Panc1 (cell line): ENCODE results near the gene ELK4. TPM values are rescaled to one million over a fixed set of nuclear protein-coding genes. Genes with fewer than 3 reads are reported as not detected.

ENCODE experiments used
- ATAC-seq: fragments of 200-7000 bp; cut with Tn5 transposase; 2 replicates; pipeline ENCODE4 v1.9.1; 2020; ENCODE audit warnings: mild to moderate bottlenecking, moderate library complexity
- BruUV-seq: library from RNA; stranded (reverse); fragments of 400-500 nt; replicated peaks from 2 replicates; lab custom pipeline; 2021; lab: Mats Ljungman, UMichigan
- CTCF ChIA-PET: fragments of 300-600 bp; sonication (Branson Sonifier 250); formaldehyde crosslinking; loops from one replicate; lab custom pipeline; 2022; ENCODE audit warnings: antibody characterized with exemption; lab: Charles Lee
- POLR2A ChIA-PET: fragments of 300-600 bp; sonication (Branson Sonifier 250); formaldehyde crosslinking; loops from one replicate; lab custom pipeline; 2022; ENCODE audit warnings: antibody characterized with exemption; lab: Charles Lee
- DNase-seq: peaks from one replicate; pipeline ENCODE4 v3.0.0-alpha.2; 2010; ENCODE audit warnings: low read depth, low spot score
- H3K27ac ChIP-seq: 2 replicates; pipeline ENCODE4 v1.5.1; 2011; ENCODE audit warnings: mild to moderate bottlenecking, low read length, inconsistent platforms
- H3K27me3 ChIP-seq: fragments of 200-500 bp; sonication (Bioruptor generic); 2 replicates; pipeline ENCODE4 v1.6.0; 2014; ENCODE audit warnings: low read length, inconsistent platforms; ENCODE audit not compliant: control insufficient read depth, insufficient read depth
- H3K36me3 ChIP-seq: fragments of 200-500 bp; sonication (Bioruptor generic); 2 replicates; pipeline ENCODE4 v1.5.1; 2014; ENCODE audit warnings: inconsistent platforms, mild to moderate bottlenecking, low read length, moderate library complexity; ENCODE audit not compliant: control insufficient read depth, insufficient read depth
- H3K4me1 ChIP-seq: 2 replicates; pipeline ENCODE4 v1.5.1; 2011; ENCODE audit warnings: inconsistent platforms, mild to moderate bottlenecking, low read length, moderate library complexity; ENCODE audit not compliant: control insufficient read depth, insufficient read depth
- H3K4me3 ChIP-seq, 2 experiments: 2 replicates each; pipeline ENCODE4 v1.5.1; 2011 to 2012; ENCODE audit warnings: low read depth in 2 of 2, low read length in 2 of 2, mild to moderate bottlenecking in 2 of 2, inconsistent platforms in 1 of 2, moderate library complexity in 1 of 2
- H3K9me3 ChIP-seq: fragments of 200-500 bp; sonication (Bioruptor generic); 2 replicates; pipeline ENCODE4 v1.5.1; 2014; ENCODE audit warnings: low read depth, mild to moderate bottlenecking, inconsistent platforms, low read length, moderate library complexity; ENCODE audit not compliant: control insufficient read depth, insufficient read depth
- CTCF ChIP-seq: fragments of 450-650 bp; IDR thresholded peaks from 2 replicates; pipeline ENCODE4 v1.5.1; 2017; ENCODE audit warnings: mild to moderate bottlenecking
- POLR2AphosphoS5 ChIP-seq: IDR thresholded peaks from 2 replicates; pipeline ENCODE4 v1.6.1; 2012; ENCODE audit warnings: mild to moderate bottlenecking, low read depth, low read length, moderate library complexity
- REST ChIP-seq, 2 experiments: IDR thresholded peaks; 2 replicates each; pipeline ENCODE4 v1.6.1; 2011 to 2012; ENCODE audit warnings: low read depth in 2 of 2, control low read depth in 1 of 2, low read length in 1 of 2, mild to moderate bottlenecking in 1 of 2, moderate library complexity in 1 of 2; ENCODE audit not compliant: insufficient read depth in 1 of 2
- SIN3A ChIP-seq: IDR thresholded peaks from 2 replicates; pipeline ENCODE4 v1.6.1; 2012; ENCODE audit warnings: low read depth, mild to moderate bottlenecking, low read length, moderate library complexity, borderline replicate concordance; ENCODE audit not compliant: insufficient read depth
- TCF7L2 ChIP-seq: IDR thresholded peaks from 2 replicates; pipeline ENCODE4 v1.6.1; 2011; ENCODE audit warnings: mild to moderate bottlenecking, low read depth, low read length, inconsistent platforms
- in situ Hi-C: cut with HindIII; loops from 2 replicates; pipeline ENCODE4 v1.10.0; 2016; ENCODE audit warnings: low sequenced_read_pairs, low pct_unique_long_range_greater_than_20kb
- intact Hi-C: fragments of 100-400 bp; cut with micrococcal nuclease; formaldehyde crosslinking; loops from one replicate; pipeline ENCODE4 v1.10.0; 2022; ENCODE audit not compliant: unreplicated experiment
- total RNA-seq: library from RNA; stranded (reverse); gene quantifications from one replicate; pipeline ENCODE4 v1.2.1, GENCODE V29; 2021; ENCODE audit not compliant: unreplicated experiment

Gene ELK4
- total RNA-seq, 1 experiment from 2014 or later = 54.6 TPM

- POLR2A ChIA-PET = no interaction called here
- Histone ChIP-seq H3K9me3 (no peaks in the 10 kb centered on the region), H3K4me3 (no peak overlapping the region), H3K27ac (no peak overlapping the region), H3K27me3 (no peaks in the 10 kb centered on the region), H3K4me1 (peaks cover 39% of the 10 kb centered on the region), H3K36me3 (no peaks in the 10 kb centered on the region)
- no peak for TF ChIP-seq POLR2AphosphoS5
- no peak for TF ChIP-seq SIN3A
- TF ChIP-seq TCF7L2 = no peak
- no peak for TF ChIP-seq REST (IDR thresholded peaks at IDR 0.05; ENCODE audit: insufficient read depth in 1 of 2, low read depth in 2 of 2, low read length in 1 of 2)
- TF ChIP-seq CTCF = no peak
- no TSS peak for BruUV-seq
- DNase-seq (no peak), ATAC-seq (no peak)
- CTCF ChIA-PET = interaction anchor here (0.7 kb wide), 1 partner anchor 72 kb away, joined by 3 read pairs; no protein-coding TSS in a partner anchor
- in situ Hi-C loops = no loop called here
- intact Hi-C loops = loop anchor here (5.0 kb wide), 1 partner anchor 42 kb away; no protein-coding TSS in a partner anchor
Observed at GRCh38 chr1:205670150-205670446, 38.3 kb upstream of the ELK4 start.

- Histone ChIP-seq H3K9me3 (no peaks in the 10 kb centered on the region), H3K27me3 (no peaks in the 10 kb centered on the region), H3K27ac (no peak overlapping the region), H3K36me3 (no peaks in the 10 kb centered on the region), H3K4me1 (peaks cover 45% of the 10 kb centered on the region), H3K4me3 (no peak overlapping the region)
- BruUV-seq = no TSS peak
- TF ChIP-seq REST (IDR thresholded peaks at IDR 0.05; ENCODE audit: insufficient read depth in 1 of 2, low read depth in 2 of 2, low read length in 1 of 2) (no peak), POLR2AphosphoS5 (no peak), SIN3A (no peak), CTCF (no peak), TCF7L2 (no peak)
- POLR2A ChIA-PET = no interaction called here
- CTCF ChIA-PET = interaction anchor here (0.7 kb wide), 1 partner anchor 71 kb away, joined by 3 read pairs; no protein-coding TSS in a partner anchor
- intact Hi-C loops (loop anchor here (5.0 kb wide), 1 partner anchor 43 kb away; no protein-coding TSS in a partner anchor), in situ Hi-C loops (no loop called here)
- ATAC-seq (no peak), DNase-seq (no peak)
Observed at GRCh38 chr1:205669341-205670149, 37.7 kb upstream of the ELK4 start.
